ENCODE data around the gene TMEM204. TPM values are rescaled to one million over a fixed set of nuclear protein-coding genes. Genes with fewer than 3 reads are reported as not detected.

TMEM204 gene
- total and polyA plus RNA-seq, 2 donors (not counting 1 experiment from before 2014, with no cell fraction given): 10.9 to 12.4 TPM

- no peaks in the 10 kb centered on the region for H3K4me1 ChIP-seq (ENCODE audit: control insufficient read depth, extremely low read depth, insufficient read depth, low read length)
- H3K79me2 ChIP-seq (ENCODE audit: control insufficient read depth, insufficient read depth, low read length): no peaks in the 10 kb centered on the region
- no peak overlapping the region for H3K9ac ChIP-seq (ENCODE audit: insufficient read depth, low read length)
- no peak overlapping the region for H3K4me3 ChIP-seq (replicated peaks in 1 of 4; ENCODE audit: control extremely low read depth in 1 of 4, insufficient read depth in 1 of 4, low read depth in 3 of 4, low read length in 4 of 4)
- H3K27me3 ChIP-seq (ENCODE audit: control insufficient read depth, insufficient read depth, low read length): no peaks in the 10 kb centered on the region
- no peaks in the 10 kb centered on the region for H4K20me1 ChIP-seq (ENCODE audit: control insufficient read depth, extremely low read depth, insufficient read depth, low read length)
- no peak for DNase-seq (ENCODE audit: low read depth in 2 of 2)
- H3K27ac ChIP-seq (ENCODE audit: insufficient read depth, low read length): no peak overlapping the region
- peaks cover 28% of the 10 kb centered on the region for H3K36me3 ChIP-seq (ENCODE audit: control insufficient read depth, insufficient read depth, low read length)
- H3K4me2 ChIP-seq (ENCODE audit: extremely low read depth, insufficient read depth, low read length): no peak overlapping the region
- H3K9me3 ChIP-seq (ENCODE audit: control insufficient read depth, insufficient read depth, low read depth, low read length): no peaks in the 10 kb centered on the region
- no peak for TF ChIP-seq CTCF (conservative IDR thresholded peaks at IDR 0.05 in 1 of 2, IDR thresholded peaks at IDR 0.05 in 1 of 2; ENCODE audit: low read depth in 1 of 2, low read length in 2 of 2)
- TF ChIP-seq EZH2 (IDR thresholded peaks at IDR 0.05; ENCODE audit: low read length, missing control alignments): no peak
- no peak overlapping the region for H2AFZ ChIP-seq (ENCODE audit: low read length)
Observed at GRCh38 chr16:1501630-1502029, 31.8 kb upstream of the TMEM204 start.

GRCh38 chr16:1502092-1503004 lies 31.1 kb upstream of the TMEM204 start:
- no peaks in the 10 kb centered on the region for H3K4me1 ChIP-seq (ENCODE audit: control insufficient read depth, extremely low read depth, insufficient read depth, low read length)
- H3K4me3 ChIP-seq (replicated peaks in 1 of 4; ENCODE audit: control extremely low read depth in 1 of 4, insufficient read depth in 1 of 4, low read depth in 3 of 4, low read length in 4 of 4): no peak overlapping the region
- TF ChIP-seq EZH2 (IDR thresholded peaks at IDR 0.05; ENCODE audit: low read length, missing control alignments) (no peak), CTCF (conservative IDR thresholded peaks at IDR 0.05 in 1 of 2, IDR thresholded peaks at IDR 0.05 in 1 of 2; ENCODE audit: low read depth in 1 of 2, low read length in 2 of 2) (no peak)
- H3K4me2 ChIP-seq (ENCODE audit: extremely low read depth, insufficient read depth, low read length): no peak overlapping the region
- H3K27ac ChIP-seq (ENCODE audit: insufficient read depth, low read length): no peak overlapping the region
- no peaks in the 10 kb centered on the region for H3K9me3 ChIP-seq (ENCODE audit: control insufficient read depth, insufficient read depth, low read depth, low read length)
- no peaks in the 10 kb centered on the region for H3K27me3 ChIP-seq (ENCODE audit: control insufficient read depth, insufficient read depth, low read length)
- no peak overlapping the region for H2AFZ ChIP-seq (ENCODE audit: low read length)
- H4K20me1 ChIP-seq (ENCODE audit: control insufficient read depth, extremely low read depth, insufficient read depth, low read length): no peaks in the 10 kb centered on the region
- DNase-seq (ENCODE audit: low read depth in 2 of 2): no peak
- H3K36me3 ChIP-seq (ENCODE audit: control insufficient read depth, insufficient read depth, low read length): peaks cover 31% of the 10 kb centered on the region
- H3K79me2 ChIP-seq (ENCODE audit: control insufficient read depth, insufficient read depth, low read length): no peaks in the 10 kb centered on the region
- no peak overlapping the region for H3K9ac ChIP-seq (ENCODE audit: insufficient read depth, low read length)

- TF ChIP-seq CTCF (conservative IDR thresholded peaks at IDR 0.05 in 1 of 2, IDR thresholded peaks at IDR 0.05 in 1 of 2; ENCODE audit: low read depth in 1 of 2, low read length in 2 of 2) (no peak), EZH2 (IDR thresholded peaks at IDR 0.05; ENCODE audit: low read length, missing control alignments) (no peak)
- Histone ChIP-seq H3K79me2 (ENCODE audit: control insufficient read depth, insufficient read depth, low read length) (no peaks in the 10 kb centered on the region), H3K36me3 (ENCODE audit: control insufficient read depth, insufficient read depth, low read length) (peaks cover 29% of the 10 kb centered on the region), H3K27me3 (ENCODE audit: control insufficient read depth, insufficient read depth, low read length) (no peaks in the 10 kb centered on the region), H3K9ac (ENCODE audit: insufficient read depth, low read length) (no peak overlapping the region), H3K4me1 (ENCODE audit: control insufficient read depth, extremely low read depth, insufficient read depth, low read length) (no peaks in the 10 kb centered on the region), H3K4me2 (ENCODE audit: extremely low read depth, insufficient read depth, low read length) (no peak overlapping the region), H2AFZ (ENCODE audit: low read length) (no peak overlapping the region), H3K4me3 (replicated peaks in 1 of 4; ENCODE audit: control extremely low read depth in 1 of 4, insufficient read depth in 1 of 4, low read depth in 3 of 4, low read length in 4 of 4) (no peak overlapping the region), H3K9me3 (ENCODE audit: control insufficient read depth, insufficient read depth, low read depth, low read length) (no peaks in the 10 kb centered on the region), H4K20me1 (ENCODE audit: control insufficient read depth, extremely low read depth, insufficient read depth, low read length) (no peaks in the 10 kb centered on the region), H3K27ac (ENCODE audit: insufficient read depth, low read length) (no peak overlapping the region)
- DNase-seq (ENCODE audit: low read depth in 2 of 2): no peak
Observed at GRCh38 chr16:1503110-1503955, 30.1 kb upstream of the TMEM204 start.

All from fibroblast of lung (primary cell).